ENCODE measurements around the gene ATP1A1.

DNA sequence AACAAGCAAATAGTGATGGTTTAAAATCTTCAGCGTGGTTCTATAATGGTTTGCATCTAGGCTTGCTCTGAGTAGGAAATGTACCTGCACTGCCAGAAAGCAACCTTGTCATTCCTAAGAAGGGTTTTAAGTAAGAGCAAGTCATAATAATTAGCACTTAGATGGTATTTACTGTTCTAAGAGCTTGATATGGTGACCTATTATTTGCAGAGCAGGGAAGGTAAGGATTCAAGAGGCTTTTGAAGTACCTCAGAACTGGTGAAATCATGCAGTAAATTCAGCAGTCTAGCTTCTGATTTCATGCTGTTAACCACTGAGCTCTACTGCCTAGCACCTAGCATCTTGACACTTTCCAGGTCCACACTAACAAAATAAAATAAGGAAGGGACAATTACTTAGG is 23.7 kb downstream of the ATP1A1 start:
- TF ChIP-seq, protein P1, sequence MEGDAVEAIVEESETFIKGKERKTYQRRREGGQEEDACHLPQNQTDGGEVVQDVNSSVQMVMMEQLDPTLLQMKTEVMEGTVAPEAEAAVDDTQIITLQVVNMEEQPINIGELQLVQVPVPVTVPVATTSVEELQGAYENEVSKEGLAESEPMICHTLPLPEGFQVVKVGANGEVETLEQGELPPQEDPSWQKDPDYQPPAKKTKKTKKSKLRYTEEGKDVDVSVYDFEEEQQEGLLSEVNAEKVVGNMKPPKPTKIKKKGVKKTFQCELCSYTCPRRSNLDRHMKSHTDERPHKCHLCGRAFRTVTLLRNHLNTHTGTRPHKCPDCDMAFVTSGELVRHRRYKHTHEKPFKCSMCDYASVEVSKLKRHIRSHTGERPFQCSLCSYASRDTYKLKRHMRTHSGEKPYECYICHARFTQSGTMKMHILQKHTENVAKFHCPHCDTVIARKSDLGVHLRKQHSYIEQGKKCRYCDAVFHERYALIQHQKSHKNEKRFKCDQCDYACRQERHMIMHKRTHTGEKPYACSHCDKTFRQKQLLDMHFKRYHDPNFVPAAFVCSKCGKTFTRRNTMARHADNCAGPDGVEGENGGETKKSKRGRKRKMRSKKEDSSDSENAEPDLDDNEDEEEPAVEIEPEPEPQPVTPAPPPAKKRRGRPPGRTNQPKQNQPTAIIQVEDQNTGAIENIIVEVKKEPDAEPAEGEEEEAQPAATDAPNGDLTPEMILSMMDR (tag by site-specific recombination; IDR thresholded peaks at IDR 0.05) = no peak
- TF ChIP-seq ZNF274 (IDR thresholded peaks at IDR 0.05; ENCODE audit: low read length) (no peak), ZNF274 (tag by site-specific recombination; IDR thresholded peaks at IDR 0.05; ENCODE audit: borderline replicate concordance) (no peak), ZBTB11 (tag by site-specific recombination; conservative IDR thresholded peaks at IDR 0.05; ENCODE audit: low read depth) (no peak), ZNF843 (tag by site-specific recombination; IDR thresholded peaks at IDR 0.05) (no peak)
